Measurements from ENCODE around the gene LRRC4C. TPM values are rescaled to one million over a fixed set of nuclear protein-coding genes. Genes with fewer than 3 reads are reported as not detected.

The LRRC4C gene
- total RNA-seq, 6 donors from 2014 or later: 0.37 to 1.2 (median 1.0) TPM; not detected in 2

DNA sequence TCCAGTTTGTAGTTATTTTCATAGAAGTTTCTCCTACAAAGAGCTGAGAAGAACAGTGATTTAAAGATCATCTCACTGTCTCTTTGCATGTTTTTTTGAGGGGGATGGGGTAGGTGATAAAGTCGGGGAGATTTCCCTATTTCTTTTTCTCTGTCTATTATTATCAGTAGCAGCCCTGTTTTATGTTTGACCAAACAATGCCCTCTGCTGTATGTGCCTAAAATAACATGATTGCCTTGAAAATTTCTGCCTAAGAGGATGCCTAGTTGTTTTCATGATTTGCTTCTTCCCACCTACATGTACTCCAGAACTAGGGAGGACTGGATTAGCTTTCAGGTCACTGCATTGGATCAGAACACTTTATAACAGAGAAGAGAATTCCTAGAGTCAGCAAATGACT, 1330.2 kb downstream of the LRRC4C start:
- Histone ChIP-seq H3K4me3 (no peak overlapping the region), H3K27ac (no peak overlapping the region), H3K9me3 (no peaks in the 10 kb centered on the region), H3K4me1 (no peaks in the 10 kb centered on the region), H3K36me3 (no peaks in the 10 kb centered on the region), H3K27me3 (no peaks in the 10 kb centered on the region)
- TF ChIP-seq POLR2A (IDR thresholded peaks at IDR 0.05) (no peak), POLR2AphosphoS5 (IDR thresholded peaks at IDR 0.05) (no peak), EP300 (IDR thresholded peaks at IDR 0.05) (no peak), CTCF (IDR thresholded peaks at IDR 0.05) (peak in 3 of 6 experiments; percentile 10 to 11 (median 10))
- DNase-seq (no peak), ATAC-seq (ENCODE audit: low FRiP score in 2 of 2) (no peak)
- WGBS, 2 donors: 0% methylated on average over 1 of the region's 1 CpG

- H3K27me3 ChIP-seq: no peaks in the 10 kb centered on the region
- DNase-seq (no peak), ATAC-seq (ENCODE audit: low FRiP score in 2 of 2) (no peak)
- H3K4me1 ChIP-seq: no peaks in the 10 kb centered on the region
- H3K9me3 ChIP-seq: peaks cover 0 to 5% (median 0%) of the 10 kb centered on the region in 4 donors
- no peaks in the 10 kb centered on the region for H3K36me3 ChIP-seq
- TF ChIP-seq CTCF (IDR thresholded peaks at IDR 0.05) (no peak), EP300 (IDR thresholded peaks at IDR 0.05) (no peak), POLR2A (IDR thresholded peaks at IDR 0.05) (no peak), POLR2AphosphoS5 (IDR thresholded peaks at IDR 0.05) (no peak)
- H3K27ac ChIP-seq: no peak overlapping the region
- 16 to 37% methylated on average over 1 of the region's 1 CpG for WGBS, 2 donors
- H3K4me3 ChIP-seq: no peak overlapping the region
Measured at GRCh38 chr11:40125054-40125453, 1334.4 kb downstream of the LRRC4C start.

- H3K27ac ChIP-seq: no peak overlapping the region
- 47 to 65% methylated on average over 1 of the region's 1 CpG for WGBS, 2 donors
- no peaks in the 10 kb centered on the region for H3K4me1 ChIP-seq
- ATAC-seq (ENCODE audit: low FRiP score in 2 of 2): no peak
- TF ChIP-seq POLR2AphosphoS5 (IDR thresholded peaks at IDR 0.05): no peak
- no peak for TF ChIP-seq EP300 (IDR thresholded peaks at IDR 0.05)
- TF ChIP-seq POLR2A (IDR thresholded peaks at IDR 0.05): no peak
- TF ChIP-seq CTCF (IDR thresholded peaks at IDR 0.05): no peak
- peaks cover 0 to 5% (median 0%) of the 10 kb centered on the region in 4 donors for H3K9me3 ChIP-seq
- no peaks in the 10 kb centered on the region for H3K27me3 ChIP-seq
- DNase-seq: no peak
- no peak overlapping the region for H3K4me3 ChIP-seq
- H3K36me3 ChIP-seq: no peaks in the 10 kb centered on the region
Measured at GRCh38 chr11:40119661-40120060, 1339.8 kb downstream of the LRRC4C start.

DNA sequence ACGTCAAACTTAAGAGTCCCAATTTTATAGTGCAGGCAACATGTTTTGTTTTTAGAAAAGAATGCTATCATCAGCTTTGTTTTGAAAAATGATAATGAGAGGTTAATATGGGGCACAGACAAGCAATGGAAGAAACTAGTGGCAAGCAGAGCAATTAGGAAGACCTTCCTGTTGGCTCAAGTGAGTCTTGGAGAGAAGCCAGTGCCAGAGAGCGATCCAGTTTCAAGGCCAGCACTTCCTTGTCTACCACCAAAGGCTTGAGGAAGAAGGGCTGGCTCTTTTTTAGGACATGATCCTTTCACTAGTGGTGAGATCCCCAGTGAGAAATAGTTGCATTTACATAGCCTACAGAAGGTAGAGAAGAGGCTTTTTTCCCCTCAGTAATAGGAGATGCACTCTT, 1340.7 kb downstream of the LRRC4C start:
- Histone ChIP-seq H3K27me3 (no peaks in the 10 kb centered on the region), H3K27ac (no peak overlapping the region), H3K4me1 (no peaks in the 10 kb centered on the region), H3K4me3 (no peak overlapping the region), H3K36me3 (no peaks in the 10 kb centered on the region), H3K9me3 (peaks cover 0 to 3% (median 0%) of the 10 kb centered on the region in 4 donors)
- 36 to 53% methylated on average over 2 of the region's 2 CpGs for WGBS, 2 donors
- no peak for DNase-seq
- TF ChIP-seq POLR2AphosphoS5 (IDR thresholded peaks at IDR 0.05) (no peak), POLR2A (IDR thresholded peaks at IDR 0.05) (no peak), EP300 (IDR thresholded peaks at IDR 0.05) (no peak), CTCF (IDR thresholded peaks at IDR 0.05) (no peak)
- ATAC-seq (ENCODE audit: low FRiP score in 2 of 2): no peak

DNA sequence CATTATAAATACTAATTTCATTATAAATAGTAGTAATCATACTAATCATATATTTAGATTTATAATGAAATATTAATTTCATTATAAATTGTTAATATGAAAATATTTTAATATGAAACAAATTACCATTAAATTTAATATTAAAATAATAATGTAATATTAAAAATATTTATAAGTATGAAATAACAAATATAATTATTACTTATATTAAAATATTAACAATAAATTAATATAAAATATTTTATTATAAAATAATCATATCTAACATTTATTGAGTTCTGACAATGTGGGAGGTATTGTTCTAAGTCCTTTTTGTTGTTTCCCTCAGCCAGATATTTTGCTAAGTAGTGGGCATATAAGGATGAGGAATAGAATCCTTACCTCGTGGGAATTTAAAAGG, 1341.4 kb downstream of the LRRC4C start:
- ATAC-seq (ENCODE audit: low FRiP score in 2 of 2): no peak
- Histone ChIP-seq H3K36me3 (no peaks in the 10 kb centered on the region), H3K4me3 (no peak overlapping the region), H3K4me1 (no peaks in the 10 kb centered on the region), H3K27ac (no peak overlapping the region), H3K9me3 (no peaks in the 10 kb centered on the region), H3K27me3 (no peaks in the 10 kb centered on the region)
- no peak for TF ChIP-seq POLR2A (IDR thresholded peaks at IDR 0.05)
- TF ChIP-seq POLR2AphosphoS5 (IDR thresholded peaks at IDR 0.05): no peak
- no peak for TF ChIP-seq CTCF (IDR thresholded peaks at IDR 0.05)
- no peak for TF ChIP-seq EP300 (IDR thresholded peaks at IDR 0.05)
- DNase-seq: no peak
- 56 to 70% methylated on average over 1 of the region's 1 CpG for WGBS, 2 donors
